Suprapubic skin (tissue), 4 donors: Measurements from ENCODE around the gene TNPO1. TPM values are rescaled to one million over a fixed set of nuclear protein-coding genes. Genes with fewer than 3 reads are reported as not detected.

Experiments used
- DNase-seq, 2 donors: peaks; one replicate each; pipeline ENCODE4 v3.0.0-alpha.2; 2019; ENCODE audit warnings: low spot score in 2 of 2
- H3K27ac ChIP-seq: fragments of 200-600 bp; sonication (generic); one replicate; pipeline ENCODE4 v1.5.1; 2019
- H3K27me3 ChIP-seq: fragments of 200-600 bp; sonication (generic); one replicate; pipeline ENCODE4 v1.5.1; 2019
- H3K36me3 ChIP-seq: fragments of 200-600 bp; sonication (generic); one replicate; pipeline ENCODE4 v1.5.1; 2019
- H3K4me1 ChIP-seq: fragments of 200-600 bp; sonication (generic); one replicate; pipeline ENCODE4 v1.5.1; 2019
- H3K4me3 ChIP-seq: fragments of 200-600 bp; sonication (generic); one replicate; pipeline ENCODE4 v1.5.1; 2019; ENCODE audit warnings: mild to moderate bottlenecking
- H3K9me3 ChIP-seq: fragments of 200-600 bp; sonication (generic); one replicate; pipeline ENCODE4 v1.5.1; 2019
- EP300 ChIP-seq: sonication (generic); formaldehyde crosslinking; IDR thresholded peaks from one replicate; pipeline ENCODE4 v1.6.1; 2017; ENCODE audit warnings: antibody characterized with exemption
- POLR2A ChIP-seq, 2 donors: fragments of 450-650 bp; IDR thresholded peaks; one replicate each; pipeline ENCODE4 v1.6.1; 2017; ENCODE audit warnings: antibody characterized with exemption in 2 of 2, mild to moderate bottlenecking in 2 of 2, moderate library complexity in 2 of 2
- POLR2AphosphoS5 ChIP-seq, 3 donors: sonication (generic); formaldehyde crosslinking; IDR thresholded peaks; one replicate each; pipeline ENCODE4 v1.6.1; 2017; ENCODE audit warnings: antibody characterized with exemption in 3 of 3
- WGBS: methylation state at CpG from one replicate; pipeline ENCODE4 v1.1.5; 2018; 5-methylcytosine and 5-hydroxymethylcytosine counted together
- total RNA-seq, 4 donors: library from RNA; depleted of rRNA; stranded (reverse); fragments of >200 nt; gene quantifications; one replicate each; pipeline ENCODE4 v1.1.0, GENCODE V29; 2016
- TF ChIP-seq, protein P1 (sequence below), 2 donors: fragments of 200-600 bp in 1 of 2; fragments of 450-650 bp in 1 of 2; sonication (generic) in 1 of 2; IDR thresholded peaks; one replicate each; pipeline ENCODE4 v1.5.1; 2016 to 2019; ENCODE audit warnings: antibody characterized with exemption in 2 of 2, mild to moderate bottlenecking in 1 of 2, moderate library complexity in 1 of 2

TNPO1 gene
- total RNA-seq, 4 donors from 2014 or later = 40.7 to 81.0 (median 51.2) TPM

DNA sequence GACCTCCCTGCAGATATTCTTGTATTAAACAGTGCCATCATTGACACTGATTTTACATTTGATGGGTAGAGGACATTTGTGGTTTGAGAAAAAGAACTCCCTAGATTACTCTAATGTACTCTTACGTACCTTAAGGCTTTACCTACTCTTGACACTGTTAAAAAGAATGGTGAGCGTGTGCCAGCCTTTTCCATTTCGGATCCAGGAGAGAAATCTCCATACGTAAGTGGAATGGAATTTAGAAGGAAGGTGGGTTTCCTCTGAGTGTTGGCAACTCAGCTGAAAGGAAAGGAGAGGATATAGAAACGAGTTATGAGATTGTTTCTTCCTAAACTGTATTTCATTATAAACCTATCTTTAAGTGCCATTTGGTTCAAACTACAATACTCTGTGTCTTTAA is 40.9 kb downstream of the TNPO1 start:
- WGBS = 86% methylated on average over 5 of the region's 5 CpGs

DNA sequence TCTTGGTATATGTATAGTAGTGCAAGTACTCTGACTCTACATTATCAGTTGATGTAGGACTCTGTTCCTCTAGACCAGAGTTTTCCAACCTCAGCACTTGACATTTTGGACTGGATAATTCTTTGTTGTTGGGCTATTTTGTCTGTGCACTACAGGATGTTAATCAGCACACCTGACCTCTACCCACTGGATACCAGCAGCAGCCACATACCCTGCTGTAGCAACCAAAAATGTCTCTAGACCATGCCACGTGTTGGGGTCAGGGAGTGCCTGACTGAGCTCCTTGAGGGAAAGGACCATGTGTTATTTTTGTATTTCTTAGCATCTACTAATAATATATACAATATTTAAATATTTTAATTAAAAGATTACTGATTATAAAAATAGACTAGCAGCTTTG is 42.7 kb downstream of the TNPO1 start:
- Histone ChIP-seq H3K36me3 (peaks cover 58% of the 10 kb centered on the region), H3K4me3 (no peak overlapping the region), H3K27ac (no peak overlapping the region), H3K27me3 (no peaks in the 10 kb centered on the region), H3K9me3 (no peaks in the 10 kb centered on the region), H3K4me1 (peaks cover 8% of the 10 kb centered on the region)
- TF ChIP-seq POLR2A (IDR thresholded peaks at IDR 0.05) = no peak
- TF ChIP-seq, protein P1, sequence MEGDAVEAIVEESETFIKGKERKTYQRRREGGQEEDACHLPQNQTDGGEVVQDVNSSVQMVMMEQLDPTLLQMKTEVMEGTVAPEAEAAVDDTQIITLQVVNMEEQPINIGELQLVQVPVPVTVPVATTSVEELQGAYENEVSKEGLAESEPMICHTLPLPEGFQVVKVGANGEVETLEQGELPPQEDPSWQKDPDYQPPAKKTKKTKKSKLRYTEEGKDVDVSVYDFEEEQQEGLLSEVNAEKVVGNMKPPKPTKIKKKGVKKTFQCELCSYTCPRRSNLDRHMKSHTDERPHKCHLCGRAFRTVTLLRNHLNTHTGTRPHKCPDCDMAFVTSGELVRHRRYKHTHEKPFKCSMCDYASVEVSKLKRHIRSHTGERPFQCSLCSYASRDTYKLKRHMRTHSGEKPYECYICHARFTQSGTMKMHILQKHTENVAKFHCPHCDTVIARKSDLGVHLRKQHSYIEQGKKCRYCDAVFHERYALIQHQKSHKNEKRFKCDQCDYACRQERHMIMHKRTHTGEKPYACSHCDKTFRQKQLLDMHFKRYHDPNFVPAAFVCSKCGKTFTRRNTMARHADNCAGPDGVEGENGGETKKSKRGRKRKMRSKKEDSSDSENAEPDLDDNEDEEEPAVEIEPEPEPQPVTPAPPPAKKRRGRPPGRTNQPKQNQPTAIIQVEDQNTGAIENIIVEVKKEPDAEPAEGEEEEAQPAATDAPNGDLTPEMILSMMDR (IDR thresholded peaks at IDR 0.05) = no peak
- TF ChIP-seq EP300 = no peak
- TF ChIP-seq POLR2AphosphoS5 (IDR thresholded peaks at IDR 0.05) = no peak
- 73% methylated on average over 1 of the region's 1 CpG for WGBS
- no peak for DNase-seq

More for the DNA sequence above, 40.9 kb downstream of the TNPO1 start:
- Histone ChIP-seq H3K36me3 (peaks cover 44% of the 10 kb centered on the region), H3K27me3 (no peaks in the 10 kb centered on the region), H3K4me1 (peaks cover 15% of the 10 kb centered on the region), H3K27ac (no peak overlapping the region), H3K9me3 (no peaks in the 10 kb centered on the region), H3K4me3 (no peak overlapping the region)
- TF ChIP-seq, protein P1 (IDR thresholded peaks at IDR 0.05) = no peak
- no peak for TF ChIP-seq POLR2AphosphoS5 (IDR thresholded peaks at IDR 0.05)
- TF ChIP-seq EP300 = no peak
- no peak for TF ChIP-seq POLR2A (IDR thresholded peaks at IDR 0.05)
- DNase-seq = no peak

DNA sequence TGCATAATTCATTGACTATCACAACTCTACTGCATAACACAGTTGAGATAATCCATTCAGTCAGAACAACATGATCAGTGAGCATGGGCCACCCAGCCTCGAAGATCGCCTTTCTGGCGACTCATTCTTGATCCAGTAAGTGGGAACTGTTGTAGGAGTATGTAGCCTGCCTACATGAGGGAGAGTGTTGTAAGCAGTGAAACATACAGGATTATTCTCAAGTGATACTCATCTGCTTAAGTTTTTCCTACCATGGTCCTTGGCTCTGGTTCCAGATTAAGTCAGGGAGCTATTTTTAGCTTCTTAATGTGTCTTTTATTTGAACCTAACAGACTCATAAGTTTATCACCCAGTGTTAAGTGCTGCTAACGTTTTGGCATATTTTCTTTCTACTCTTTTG is 44.0 kb downstream of the TNPO1 start:
- Histone ChIP-seq H3K9me3 (no peaks in the 10 kb centered on the region), H3K4me3 (no peak overlapping the region), H3K4me1 (peaks cover 8% of the 10 kb centered on the region), H3K27me3 (no peaks in the 10 kb centered on the region), H3K27ac (no peak overlapping the region), H3K36me3 (peaks cover 66% of the 10 kb centered on the region)
- TF ChIP-seq POLR2A (IDR thresholded peaks at IDR 0.05) = no peak
- no peak for TF ChIP-seq POLR2AphosphoS5 (IDR thresholded peaks at IDR 0.05)
- no peak for TF ChIP-seq EP300
- TF ChIP-seq, protein P1 (IDR thresholded peaks at IDR 0.05) = no peak
- 70% methylated on average over 4 of the region's 4 CpGs for WGBS
- no peak for DNase-seq

DNA sequence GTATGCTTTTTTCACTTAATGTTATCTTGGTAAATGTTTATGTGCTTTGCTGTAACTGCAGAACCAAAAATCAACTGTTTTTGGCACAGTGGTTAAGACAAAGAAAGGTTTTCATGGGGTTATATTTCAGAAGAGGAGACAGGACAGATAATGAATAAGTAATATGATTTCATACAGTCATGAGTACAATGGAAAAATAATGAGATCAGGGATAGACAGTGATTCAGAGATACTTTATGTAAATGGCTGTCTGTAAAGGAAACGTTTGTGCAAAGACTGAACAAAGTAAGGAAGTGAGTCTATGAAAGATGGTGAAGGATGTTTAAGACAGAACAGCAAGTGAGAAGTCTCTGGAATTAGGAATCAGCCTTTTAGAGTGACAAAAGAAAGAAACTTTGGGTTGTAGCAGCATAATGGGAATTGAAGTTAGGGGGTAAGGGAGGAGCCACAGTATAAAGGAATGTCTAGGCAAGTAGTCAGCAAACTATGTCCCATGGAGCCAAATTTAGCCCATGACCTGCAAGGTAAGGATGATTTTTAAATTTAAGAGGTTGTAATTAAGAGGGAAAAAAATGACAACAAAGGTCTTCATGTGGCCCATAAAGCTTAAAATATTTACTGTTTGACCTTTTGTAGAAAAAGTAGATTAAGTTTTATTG is 55.0 kb downstream of the TNPO1 start:
- 41% methylated on average over 1 of the region's 1 CpG for WGBS
- Histone ChIP-seq H3K36me3 (peaks cover 72% of the 10 kb centered on the region), H3K9me3 (no peaks in the 10 kb centered on the region), H3K27ac (no peak overlapping the region), H3K27me3 (no peaks in the 10 kb centered on the region), H3K4me3 (no peak overlapping the region), H3K4me1 (no peaks in the 10 kb centered on the region)
- no peak for DNase-seq
- TF ChIP-seq POLR2A (IDR thresholded peaks at IDR 0.05) (no peak), EP300 (no peak), POLR2AphosphoS5 (IDR thresholded peaks at IDR 0.05) (no peak)

DNA sequence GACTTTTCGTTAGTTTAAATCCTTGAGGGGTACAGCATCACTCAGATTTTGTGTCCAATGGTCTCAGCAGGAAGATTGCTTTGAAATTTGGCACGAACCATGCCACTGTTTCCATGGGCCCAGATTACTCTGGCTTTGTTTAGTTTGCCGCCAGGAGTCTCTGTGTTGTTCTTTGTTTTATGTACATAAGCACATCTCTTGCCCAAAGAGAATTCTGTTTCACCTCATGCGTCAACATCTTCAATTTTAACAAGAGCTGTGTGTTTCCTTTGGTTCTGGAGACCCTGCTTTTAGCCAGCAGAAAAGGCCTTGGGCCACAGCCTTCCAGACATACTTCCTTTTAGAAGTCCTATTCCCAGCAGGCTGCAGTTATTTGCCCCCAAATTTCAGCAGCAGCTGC is 62.4 kb downstream of the TNPO1 start:
- Histone ChIP-seq H3K4me1 (no peaks in the 10 kb centered on the region), H3K27ac (no peak overlapping the region), H3K36me3 (peaks cover 72% of the 10 kb centered on the region), H3K4me3 (no peak overlapping the region), H3K27me3 (no peaks in the 10 kb centered on the region), H3K9me3 (no peaks in the 10 kb centered on the region)
- TF ChIP-seq, protein P1 (IDR thresholded peaks at IDR 0.05) = no peak
- TF ChIP-seq EP300 = no peak
- TF ChIP-seq POLR2AphosphoS5 (IDR thresholded peaks at IDR 0.05) = no peak
- TF ChIP-seq POLR2A (IDR thresholded peaks at IDR 0.05) = no peak
- no peak for DNase-seq
- 92% methylated on average over 4 of the region's 4 CpGs for WGBS
